ENCODE results near the gene SELENON. TPM values are rescaled to one million over a fixed set of nuclear protein-coding genes. Genes with fewer than 3 reads are reported as not detected.

The SELENON gene
- total and polyA plus RNA-seq, 7 experiments from 2014 or later, result 2.6 to 27.7 (median 25.2) TPM

GRCh38 chr1:25779894-25780293 is 20.1 kb upstream of the SELENON start:
- Mint-ChIP-seq H3K27ac (peak overlapping the region in 8 of 9 donors; percentile 59 to 97 (median 84)), H3K9me3 (peaks cover 0 to 2% (median 0%) of the 10 kb centered on the region in 11 donors), H3K27me3 (peaks cover 0 to 14% (median 0%) of the 10 kb centered on the region in 5 donors), H3K4me3 (peak overlapping the region in 1 of 10 donors; percentile 56), H3K4me1 (peaks cover 24 to 75% (median 54%) of the 10 kb centered on the region in 7 donors), H3K36me3 (peaks cover 0 to 42% (median 27%) of the 10 kb centered on the region in 5 donors)
- Histone ChIP-seq H3K4me3 (ENCODE audit: low read length) (no peak overlapping the region), H3K4me1 (ENCODE audit: control insufficient read depth in 2 of 2, insufficient read depth in 2 of 2, low read length in 2 of 2) (peaks cover 14 to 34% of the 10 kb centered on the region in 2 donors), H3K27me3 (ENCODE audit: control insufficient read depth in 2 of 2, insufficient read depth in 2 of 2, low read length in 2 of 2) (no peaks in the 10 kb centered on the region), H3K9me3 (ENCODE audit: control insufficient read depth in 2 of 3, low read length in 3 of 3) (no peaks in the 10 kb centered on the region), H3K36me3 (ENCODE audit: control insufficient read depth in 2 of 3, insufficient read depth in 3 of 3, low read length in 3 of 3) (peaks cover 0 to 82% (median 21%) of the 10 kb centered on the region in 3 experiments), H3K27ac (ENCODE audit: low read depth, low read length) (no peak overlapping the region)
- intact Hi-C loops (cut with micrococcal nuclease), result no loop called here
- DNase-seq (no peak), ATAC-seq (no peak)
- ChIA-PET POLR2A (interaction anchor here (1.0 to 1.9 kb wide), 4 partner anchors 18 to 231 kb away, joined by 3 to 6 read pairs (median 3); no protein-coding TSS in a partner anchor), CTCF (interaction anchor here (0.6 kb wide), 1 partner anchor 25 kb away, joined by 3 read pairs; no protein-coding TSS in a partner anchor)

GRCh38 chr1:25780318-25781129 is 19.5 kb upstream of the SELENON start:
- Mint-ChIP-seq H3K4me1 (peaks cover 17 to 71% (median 47%) of the 10 kb centered on the region in 7 donors), H3K36me3 (peaks cover 0 to 42% (median 27%) of the 10 kb centered on the region in 5 donors), H3K27ac (peak overlapping the region in 8 of 9 donors; percentile 59 to 97 (median 84))

DNA sequence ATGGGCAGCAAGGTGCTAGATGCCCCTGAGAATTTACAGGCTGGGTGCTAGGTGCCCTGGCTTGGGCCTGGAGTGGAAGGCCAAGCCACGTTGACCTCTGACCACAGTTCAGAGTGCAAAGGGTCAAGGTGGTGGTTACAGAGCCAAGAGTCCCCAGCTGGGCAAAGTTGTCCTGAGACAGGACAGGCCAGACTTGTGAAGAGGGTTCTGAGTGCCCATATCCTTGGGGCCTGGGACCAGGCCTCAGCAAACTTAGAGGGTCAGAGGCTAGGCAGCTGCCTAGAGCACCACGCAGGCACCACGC is 18.9 kb upstream of the SELENON start:
- DNase-seq, result no peak
- CTCF ChIA-PET, result interaction anchor here (0.7 kb wide), 1 partner anchor 16 kb away, joined by 3 read pairs; no protein-coding TSS in a partner anchor
- Mint-ChIP-seq H3K36me3 (peaks cover 1 to 44% (median 27%) of the 10 kb centered on the region in 5 donors), H3K4me1 (peaks cover 13 to 67% (median 42%) of the 10 kb centered on the region in 7 donors), H3K27me3 (peaks cover 0 to 12% (median 0%) of the 10 kb centered on the region in 5 donors), H3K4me3 (no peak overlapping the region), H3K27ac (peak overlapping the region in 7 of 9 donors; percentile 62 to 97 (median 84)), H3K9me3 (peaks cover 0 to 2% (median 0%) of the 10 kb centered on the region in 11 donors)
- H3K36me3 ChIP-seq (ENCODE audit: control insufficient read depth in 2 of 3, insufficient read depth in 3 of 3, low read length in 3 of 3), result peaks cover 0 to 94% (median 23%) of the 10 kb centered on the region in 3 experiments
- H3K4me3 ChIP-seq (ENCODE audit: low read length), result no peak overlapping the region
- intact Hi-C loops (cut with micrococcal nuclease), result no loop called here
- POLR2A ChIA-PET, result interaction anchor here (0.7 to 1.9 kb wide), 3 partner anchors 12 to 158 kb away, joined by 3 to 6 read pairs (median 5); no protein-coding TSS in a partner anchor
- peaks cover 3 to 22% of the 10 kb centered on the region in 2 donors for H3K4me1 ChIP-seq (ENCODE audit: control insufficient read depth in 2 of 2, insufficient read depth in 2 of 2, low read length in 2 of 2)
- H3K27ac ChIP-seq (ENCODE audit: low read depth, low read length), result peak overlapping the region; percentile 19
- H3K27me3 ChIP-seq (ENCODE audit: control insufficient read depth in 2 of 2, insufficient read depth in 2 of 2, low read length in 2 of 2), result no peaks in the 10 kb centered on the region
- no peaks in the 10 kb centered on the region for H3K9me3 ChIP-seq (ENCODE audit: control insufficient read depth in 2 of 3, low read length in 3 of 3)
- ATAC-seq, result no peak

More at GRCh38 chr1:25780318-25781129, 19.5 kb upstream of the SELENON start:
- no peak overlapping the region for H3K4me3 ChIP-seq (ENCODE audit: low read length)
- H3K27me3 ChIP-seq (ENCODE audit: control insufficient read depth in 2 of 2, insufficient read depth in 2 of 2, low read length in 2 of 2), result no peaks in the 10 kb centered on the region
- H3K4me1 ChIP-seq (ENCODE audit: control insufficient read depth in 2 of 2, insufficient read depth in 2 of 2, low read length in 2 of 2), result peaks cover 7 to 28% of the 10 kb centered on the region in 2 donors
- Mint-ChIP-seq H3K4me3 (no peak overlapping the region), H3K9me3 (peaks cover 0 to 2% (median 0%) of the 10 kb centered on the region in 11 donors), H3K27me3 (peaks cover 0 to 12% (median 0%) of the 10 kb centered on the region in 5 donors)
- peak overlapping the region; percentile 19 for H3K27ac ChIP-seq (ENCODE audit: low read depth, low read length)
- intact Hi-C loops (cut with micrococcal nuclease), result no loop called here
- no peak for DNase-seq
- peaks cover 0 to 88% (median 23%) of the 10 kb centered on the region in 3 experiments for H3K36me3 ChIP-seq (ENCODE audit: control insufficient read depth in 2 of 3, insufficient read depth in 3 of 3, low read length in 3 of 3)
- ChIA-PET POLR2A (interaction anchor here (0.7 to 1.9 kb wide), 5 partner anchors 13 to 231 kb away, joined by 3 to 6 read pairs (median 3); no protein-coding TSS in a partner anchor), CTCF (interaction anchor here (0.7 kb wide), 1 partner anchor 17 kb away, joined by 3 read pairs; no protein-coding TSS in a partner anchor)
- no peaks in the 10 kb centered on the region for H3K9me3 ChIP-seq (ENCODE audit: control insufficient read depth in 2 of 3, low read length in 3 of 3)
- ATAC-seq, result no peak

DNA sequence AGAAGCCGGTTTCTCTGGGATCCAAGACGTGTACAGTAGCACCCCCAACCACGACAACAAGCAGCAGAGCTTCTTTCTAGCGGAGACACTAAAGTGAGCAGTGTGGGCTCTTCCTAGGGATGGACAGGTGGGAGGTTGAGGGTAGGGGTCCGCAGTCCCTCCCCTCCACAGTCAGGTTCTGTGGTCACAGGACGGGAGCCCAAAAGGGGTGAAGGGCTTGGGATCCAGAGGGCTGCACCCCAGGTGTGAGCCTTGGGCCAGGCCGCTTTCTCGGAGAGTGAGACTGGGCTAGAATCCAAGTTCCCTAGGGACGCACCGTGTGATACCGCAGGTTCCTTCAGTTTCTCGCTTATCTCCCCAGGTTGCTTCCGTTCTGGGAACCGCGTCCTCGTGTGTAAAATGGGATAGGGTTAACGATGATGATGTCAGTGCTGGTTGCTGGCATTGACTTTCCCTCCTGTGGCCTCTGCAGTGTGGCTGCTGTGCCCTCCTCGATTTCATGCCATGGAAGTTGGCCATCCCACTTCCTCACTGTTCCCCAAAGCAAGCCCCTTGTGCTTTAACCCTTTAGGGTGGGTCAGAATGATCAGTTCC is 17.3 kb upstream of the SELENON start:
- POLR2A ChIA-PET, result interaction anchor here (1.0 kb wide), 1 partner anchor 15 kb away, joined by 3 read pairs; no protein-coding TSS in a partner anchor
- H3K4me1 ChIP-seq (ENCODE audit: control insufficient read depth in 2 of 2, insufficient read depth in 2 of 2, low read length in 2 of 2), result peaks cover 0 to 12% of the 10 kb centered on the region in 2 donors
- peaks cover 3 to 56% (median 27%) of the 10 kb centered on the region in 5 donors for H3K36me3 Mint-ChIP-seq

GRCh38 chr1:25784575-25785051 is 15.4 kb upstream of the SELENON start:
- Mint-ChIP-seq H3K36me3 (peaks cover 3 to 52% (median 23%) of the 10 kb centered on the region in 5 donors), H3K4me1 (peaks cover 2 to 36% (median 15%) of the 10 kb centered on the region in 7 donors)

More for the DNA sequence above, 17.3 kb upstream of the SELENON start:
- Histone ChIP-seq H3K4me3 (ENCODE audit: low read length) (no peak overlapping the region), H3K9me3 (ENCODE audit: control insufficient read depth in 2 of 3, low read length in 3 of 3) (no peaks in the 10 kb centered on the region), H3K27ac (ENCODE audit: low read depth, low read length) (no peak overlapping the region), H3K27me3 (ENCODE audit: control insufficient read depth in 2 of 2, insufficient read depth in 2 of 2, low read length in 2 of 2) (no peaks in the 10 kb centered on the region), H3K36me3 (ENCODE audit: control insufficient read depth in 2 of 3, insufficient read depth in 3 of 3, low read length in 3 of 3) (peaks cover 0 to 99% (median 29%) of the 10 kb centered on the region in 3 experiments)
- intact Hi-C loops (cut with micrococcal nuclease), result no loop called here
- Mint-ChIP-seq H3K4me1 (peaks cover 9 to 51% (median 26%) of the 10 kb centered on the region in 7 donors), H3K4me3 (no peak overlapping the region), H3K9me3 (peaks cover 0 to 2% (median 0%) of the 10 kb centered on the region in 11 donors), H3K27me3 (peaks cover 0 to 8% (median 0%) of the 10 kb centered on the region in 5 donors), H3K27ac (peak overlapping the region in 8 of 9 donors; percentile 71 to 92 (median 83))
- ATAC-seq (no peak), DNase-seq (no peak)
- CTCF ChIA-PET, result no interaction called here

More at GRCh38 chr1:25784575-25785051, 15.4 kb upstream of the SELENON start:
- DNase-seq, result no peak
- ChIA-PET POLR2A (interaction anchor here (0.6 kb wide), 1 partner anchor 11 kb away, joined by 3 read pairs; no protein-coding TSS in a partner anchor), CTCF (interaction anchor here (1.0 to 1.3 kb wide), 2 partner anchors 14 to 175 kb away, joined by 3 read pairs; no protein-coding TSS in a partner anchor)
- Histone ChIP-seq H3K4me1 (ENCODE audit: control insufficient read depth in 2 of 2, insufficient read depth in 2 of 2, low read length in 2 of 2) (no peaks in the 10 kb centered on the region), H3K36me3 (ENCODE audit: control insufficient read depth in 2 of 3, insufficient read depth in 3 of 3, low read length in 3 of 3) (peaks cover 0 to 94% (median 29%) of the 10 kb centered on the region in 3 experiments), H3K9me3 (ENCODE audit: control insufficient read depth in 2 of 3, low read length in 3 of 3) (no peaks in the 10 kb centered on the region), H3K27me3 (ENCODE audit: control insufficient read depth in 2 of 2, insufficient read depth in 2 of 2, low read length in 2 of 2) (no peaks in the 10 kb centered on the region), H3K27ac (ENCODE audit: low read depth, low read length) (peak overlapping the region; percentile 31), H3K4me3 (ENCODE audit: low read length) (no peak overlapping the region)
- no peak for ATAC-seq
- H3K27me3 Mint-ChIP-seq, result peaks cover 0 to 9% (median 0%) of the 10 kb centered on the region in 5 donors
- no peaks in the 10 kb centered on the region for H3K9me3 Mint-ChIP-seq
- H3K27ac Mint-ChIP-seq, result peak overlapping the region in 8 of 9 donors; percentile 19 to 88 (median 66)
- intact Hi-C loops (cut with micrococcal nuclease), result no loop called here
- H3K4me3 Mint-ChIP-seq, result no peak overlapping the region

All from naive thymus-derived CD4-positive, alpha-beta T cell (primary cell).